A673 (cell line): ENCODE data around the gene AJUBA. TPM values are rescaled to one million over a fixed set of nuclear protein-coding genes. Genes with fewer than 3 reads are reported as not detected.
A peak's percentile ranks its signal among the peaks of the same experiment; 100 is the strongest.

Experiments used
- BruUV-seq: library from RNA; stranded (reverse); fragments of 400-500 nt; replicated peaks from 2 replicates; lab custom pipeline; 2021; lab: Mats Ljungman, UMichigan
- CTCF ChIA-PET: fragments of 300-600 bp; sonication (Branson Sonifier 250); formaldehyde crosslinking; loops from one replicate; lab custom pipeline; 2022; ENCODE audit warnings: antibody characterized with exemption; lab: Charles Lee
- POLR2A ChIA-PET: fragments of 300-600 bp; sonication (Branson Sonifier 250); formaldehyde crosslinking; loops from one replicate; lab custom pipeline; 2022; ENCODE audit warnings: antibody characterized with exemption; ENCODE audit not compliant: low non-redundant PET; lab: Charles Lee
- DNase-seq: peaks from one replicate; pipeline ENCODE4 v3.0.0-alpha.2; 2015; ENCODE audit warnings: low spot score
- H3K27ac ChIP-seq: fragments of 200-600 bp; sonication (generic); 2 replicates; pipeline ENCODE4 v1.5.1; 2016; ENCODE audit warnings: mixed run types, low read depth, mild to moderate bottlenecking, mixed read lengths, antibody characterized with exemption, low read length; ENCODE audit not compliant: poor library complexity, severe bottlenecking
- H3K27me3 ChIP-seq: fragments of 200-600 bp; sonication (generic); replicated peaks from 2 replicates; pipeline ENCODE4 v1.6.1; 2017; ENCODE audit warnings: mixed run types, low read depth, mild to moderate bottlenecking, mixed read lengths, antibody characterized with exemption, low read length; ENCODE audit not compliant: insufficient read depth, poor library complexity
- H3K36me3 ChIP-seq: fragments of 200-600 bp; sonication (generic); 2 replicates; pipeline ENCODE4 v1.6.1; 2016; ENCODE audit warnings: mixed run types, mild to moderate bottlenecking, mixed read lengths, antibody characterized with exemption, low read length; ENCODE audit not compliant: insufficient read depth, poor library complexity, severe bottlenecking
- H3K4me1 ChIP-seq: fragments of 200-600 bp; sonication (generic); 2 replicates; pipeline ENCODE4 v1.6.1; 2017; ENCODE audit warnings: mixed run types, mild to moderate bottlenecking, mixed read lengths, antibody characterized with exemption, low read length; ENCODE audit not compliant: insufficient read depth, poor library complexity, severe bottlenecking
- H3K4me3 ChIP-seq: fragments of 200-600 bp; sonication (generic); 2 replicates; pipeline ENCODE4 v1.5.1; 2016; ENCODE audit warnings: low read depth, mixed run types, mild to moderate bottlenecking, mixed read lengths, low read length; ENCODE audit not compliant: poor library complexity, severe bottlenecking
- H3K9me3 ChIP-seq: fragments of 200-600 bp; sonication (generic); 2 replicates; pipeline ENCODE4 v1.6.1; 2016; ENCODE audit warnings: mixed run types, low read depth, mild to moderate bottlenecking, mixed read lengths, antibody characterized with exemption, low read length; ENCODE audit not compliant: poor library complexity, severe bottlenecking
- CTCF ChIP-seq: fragments of 300-800, 200-600 bp; sonication (generic); conservative IDR thresholded peaks from 2 replicates; pipeline ENCODE4 v1.5.1; 2017; ENCODE audit warnings: low read depth, mild to moderate bottlenecking, antibody characterized with exemption, low read length, moderate library complexity, mixed read lengths
- EZH2 ChIP-seq: fragments of 200-600 bp; sonication (generic); IDR thresholded peaks from 2 replicates; pipeline ENCODE4 v1.6.1; 2017; ENCODE audit warnings: borderline replicate concordance, low read depth, mild to moderate bottlenecking, mixed read lengths, antibody characterized with exemption, low read length; ENCODE audit not compliant: poor library complexity, severe bottlenecking
- intact Hi-C: fragments of 100-400 bp; cut with micrococcal nuclease; formaldehyde crosslinking; loops from one replicate; pipeline ENCODE4 v1.10.0; 2022; ENCODE audit not compliant: unreplicated experiment
- total RNA-seq: library from RNA; stranded (reverse); gene quantifications from 2 replicates; pipeline ENCODE4 v1.2.3, GENCODE V29; 2021

Gene AJUBA
- total RNA-seq, 1 experiment from 2014 or later, result 43.6 TPM

GRCh38 chr14:23023022-23023794 lies 40.9 kb upstream of the AJUBA start:
- Histone ChIP-seq H3K4me1 (peaks cover 69% of the 10 kb centered on the region), H3K4me3 (no peak overlapping the region), H3K27me3 (no peaks in the 10 kb centered on the region), H3K9me3 (no peaks in the 10 kb centered on the region), H3K36me3 (peaks cover 17% of the 10 kb centered on the region), H3K27ac (peak overlapping the region; percentile 95)
- BruUV-seq, result no TSS peak
- ChIA-PET POLR2A (interaction anchor here (0.7 kb wide), 2 partner anchors 67 to 1149 kb away, joined by 3 to 4 read pairs; partner anchors contain the start of gene HAUS4), CTCF (no interaction called here)
- DNase-seq, result no peak
- intact Hi-C loops, result no loop called here
- no peak for TF ChIP-seq CTCF
- TF ChIP-seq EZH2, result no peak

GRCh38 chr14:23021889-23022442 lies 39.6 kb upstream of the AJUBA start:
- no TSS peak for BruUV-seq
- Histone ChIP-seq H3K9me3 (no peaks in the 10 kb centered on the region), H3K36me3 (peaks cover 9% of the 10 kb centered on the region), H3K4me1 (peaks cover 61% of the 10 kb centered on the region), H3K27me3 (no peaks in the 10 kb centered on the region), H3K4me3 (no peak overlapping the region), H3K27ac (peak overlapping the region; percentile 95)
- POLR2A ChIA-PET, result no interaction called here
- CTCF ChIA-PET, result no interaction called here
- intact Hi-C loops, result no loop called here
- no peak for DNase-seq
- TF ChIP-seq CTCF, result no peak
- TF ChIP-seq EZH2, result no peak

GRCh38 chr14:23021434-23021833 lies 39.1 kb upstream of the AJUBA start:
- CTCF ChIA-PET, result no interaction called here
- no peaks in the 10 kb centered on the region for H3K27me3 ChIP-seq
- TF ChIP-seq CTCF (no peak), EZH2 (no peak)
- POLR2A ChIA-PET, result no interaction called here
- peak; percentile 32 for DNase-seq
- intact Hi-C loops, result no loop called here
- no TSS peak for BruUV-seq
- H3K36me3 ChIP-seq, result peaks cover 7% of the 10 kb centered on the region
- H3K4me1 ChIP-seq, result peaks cover 60% of the 10 kb centered on the region
- H3K4me3 ChIP-seq, result no peak overlapping the region
- H3K9me3 ChIP-seq, result no peaks in the 10 kb centered on the region
- peak overlapping the region; percentile 95 for H3K27ac ChIP-seq
